Measurements from ENCODE around the gene EVPL.

EVPL gene

DNA sequence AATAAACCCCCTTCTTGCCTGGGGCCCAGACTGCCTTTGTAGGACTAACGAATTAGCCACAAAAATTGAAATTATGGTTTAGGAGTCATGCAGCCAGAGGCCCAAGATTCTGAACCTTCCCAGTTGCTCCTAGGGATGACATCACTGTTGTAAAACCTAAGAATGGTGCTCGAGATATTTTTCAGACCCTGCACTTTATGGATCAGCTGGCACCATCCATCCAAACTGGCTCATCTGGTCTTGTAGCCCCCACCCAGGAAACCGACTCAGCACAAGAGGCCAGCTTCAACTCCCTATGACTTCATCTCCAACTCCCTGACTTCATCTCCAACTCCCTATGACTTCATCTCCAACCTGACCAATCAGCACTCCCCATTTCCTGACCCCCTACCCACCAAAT, 10.9 kb upstream of the EVPL start:
- ChIA-PET POLR2A (no interaction called here), CTCF (interaction anchor here (0.9 to 2.2 kb wide), 4 partner anchors 17 to 38 kb away, joined by 3 to 6 read pairs (median 3); partner anchors contain the start of gene CDK3)
- DNase-seq (ENCODE audit: extremely low spot score), result no peak
- TF ChIP-seq, protein P1, sequence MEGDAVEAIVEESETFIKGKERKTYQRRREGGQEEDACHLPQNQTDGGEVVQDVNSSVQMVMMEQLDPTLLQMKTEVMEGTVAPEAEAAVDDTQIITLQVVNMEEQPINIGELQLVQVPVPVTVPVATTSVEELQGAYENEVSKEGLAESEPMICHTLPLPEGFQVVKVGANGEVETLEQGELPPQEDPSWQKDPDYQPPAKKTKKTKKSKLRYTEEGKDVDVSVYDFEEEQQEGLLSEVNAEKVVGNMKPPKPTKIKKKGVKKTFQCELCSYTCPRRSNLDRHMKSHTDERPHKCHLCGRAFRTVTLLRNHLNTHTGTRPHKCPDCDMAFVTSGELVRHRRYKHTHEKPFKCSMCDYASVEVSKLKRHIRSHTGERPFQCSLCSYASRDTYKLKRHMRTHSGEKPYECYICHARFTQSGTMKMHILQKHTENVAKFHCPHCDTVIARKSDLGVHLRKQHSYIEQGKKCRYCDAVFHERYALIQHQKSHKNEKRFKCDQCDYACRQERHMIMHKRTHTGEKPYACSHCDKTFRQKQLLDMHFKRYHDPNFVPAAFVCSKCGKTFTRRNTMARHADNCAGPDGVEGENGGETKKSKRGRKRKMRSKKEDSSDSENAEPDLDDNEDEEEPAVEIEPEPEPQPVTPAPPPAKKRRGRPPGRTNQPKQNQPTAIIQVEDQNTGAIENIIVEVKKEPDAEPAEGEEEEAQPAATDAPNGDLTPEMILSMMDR (IDR thresholded peaks at IDR 0.05; ENCODE audit: control extremely low read depth, extremely low read depth, low read depth, missing control alignments), result no peak

DNA sequence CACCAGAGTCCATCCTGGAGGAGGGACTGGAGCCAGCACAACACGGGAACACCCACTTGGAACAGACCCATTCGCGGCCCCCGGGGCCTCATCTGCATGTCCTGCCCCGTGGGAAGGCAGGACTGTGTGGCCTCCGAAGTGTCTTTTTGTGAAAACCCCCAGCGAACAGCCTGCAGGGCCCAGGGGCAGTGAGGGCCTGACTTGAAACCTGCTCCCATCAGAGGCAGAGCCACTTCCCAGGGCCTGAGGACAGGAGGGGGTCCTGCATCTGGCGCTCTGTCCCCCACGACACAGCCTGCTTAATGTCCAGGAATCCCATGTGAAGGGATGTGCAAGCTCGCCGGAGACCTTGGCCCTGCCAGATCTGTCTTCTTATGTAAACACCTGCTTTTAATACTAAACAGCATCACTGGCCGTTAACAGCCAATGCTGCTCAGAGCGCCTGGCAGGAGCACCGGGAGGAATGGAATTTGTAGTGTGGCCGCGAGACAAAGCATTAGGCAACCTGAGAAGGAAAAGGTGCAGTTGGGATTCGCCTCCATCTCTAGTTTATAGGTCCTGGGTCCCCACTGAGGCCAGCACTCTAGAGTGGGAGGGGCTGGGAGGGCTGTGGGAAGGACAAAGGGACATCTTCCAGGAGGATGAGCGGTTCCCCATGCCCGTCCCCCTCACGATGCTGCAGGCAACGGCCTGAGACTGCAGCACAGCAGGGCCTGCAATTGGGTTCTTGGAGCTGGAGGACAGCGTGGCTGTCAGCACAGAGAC, 9.6 kb upstream of the EVPL start:
- POLR2A ChIA-PET, result no interaction called here
- DNase-seq (ENCODE audit: extremely low spot score), result no peak
- CTCF ChIA-PET, result no interaction called here
- TF ChIP-seq, protein P1 (IDR thresholded peaks at IDR 0.05; ENCODE audit: control extremely low read depth, extremely low read depth, low read depth, missing control alignments), result no peak

DNA sequence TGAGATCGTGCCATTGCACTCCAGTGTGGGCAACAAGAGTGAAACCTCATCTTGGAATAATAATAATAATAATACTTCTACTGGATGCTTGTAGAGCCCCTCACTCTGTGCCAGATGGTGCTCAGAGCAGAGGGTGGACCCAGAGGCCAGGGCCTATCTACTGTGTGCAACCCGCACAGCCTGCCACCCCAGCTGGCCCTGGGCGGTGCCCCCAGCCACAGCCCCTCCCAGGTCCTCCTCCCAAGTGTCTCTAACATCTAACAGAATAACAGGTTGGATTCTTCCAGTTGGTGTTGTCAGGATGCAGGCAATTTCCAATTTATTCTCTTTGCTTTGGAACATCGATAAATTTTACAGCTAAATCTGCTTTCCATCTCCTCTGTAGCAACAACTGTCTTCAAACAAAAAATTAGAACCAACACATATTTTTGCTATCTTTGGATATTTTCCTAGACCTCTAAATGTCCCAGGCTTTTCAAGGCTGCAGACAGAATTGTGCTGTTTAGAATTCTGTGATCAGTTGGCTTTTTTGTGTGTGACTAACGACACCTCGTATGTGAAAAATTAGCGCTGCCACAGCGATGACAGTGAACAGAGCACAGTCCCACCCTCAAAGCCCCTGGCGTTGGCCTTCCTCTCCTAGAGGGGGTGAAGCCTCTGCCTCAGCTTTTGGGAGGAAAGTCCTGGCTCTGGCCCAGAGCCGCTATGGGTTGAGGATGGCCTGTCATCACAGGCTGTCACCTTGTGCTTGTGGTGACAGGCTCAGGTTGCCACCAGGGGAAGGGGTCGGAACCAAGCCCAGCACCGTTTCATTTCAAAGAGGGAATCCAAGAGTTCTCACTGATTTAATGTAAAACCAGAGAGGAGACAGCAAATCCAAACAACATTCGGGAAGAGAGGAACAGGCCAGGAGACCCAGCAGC, 7.6 kb upstream of the EVPL start:
- TF ChIP-seq, protein P1 (IDR thresholded peaks at IDR 0.05; ENCODE audit: control extremely low read depth, extremely low read depth, low read depth, missing control alignments), result no peak
- ChIA-PET CTCF (interaction anchor here (1.2 to 4.2 kb wide), 4 partner anchors 13 to 264 kb away, joined by 3 to 24 read pairs (median 3); no protein-coding TSS in a partner anchor), POLR2A (no interaction called here)
- no peak for DNase-seq (ENCODE audit: extremely low spot score)

DNA sequence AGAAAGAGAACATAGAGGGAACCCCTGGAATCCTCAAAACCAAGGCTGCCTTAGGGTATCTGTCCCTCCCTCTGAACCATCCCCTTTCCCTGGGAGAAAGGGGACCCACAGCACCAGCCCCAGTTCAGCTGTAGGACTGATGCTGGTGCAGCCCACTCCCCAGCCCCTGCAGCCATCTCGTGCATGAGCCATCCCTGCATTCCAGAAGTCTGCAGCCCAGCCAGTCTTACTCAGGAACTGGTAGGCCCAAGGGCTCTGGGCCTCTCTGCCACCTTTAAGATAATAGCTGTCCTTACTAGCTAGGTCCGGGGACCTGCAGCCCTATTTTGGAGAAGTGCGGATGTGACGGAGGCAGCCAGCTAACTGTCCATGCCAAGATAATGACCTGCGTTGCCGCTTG, 6.0 kb upstream of the EVPL start:
- POLR2A ChIA-PET, result no interaction called here
- DNase-seq (ENCODE audit: extremely low spot score), result no peak
- TF ChIP-seq, protein P1 (IDR thresholded peaks at IDR 0.05; ENCODE audit: control extremely low read depth, extremely low read depth, low read depth, missing control alignments), result no peak
- CTCF ChIA-PET, result interaction anchor here (0.8 to 4.2 kb wide), 7 partner anchors 9 to 266 kb away, joined by 3 to 24 read pairs (median 3); no protein-coding TSS in a partner anchor

DNA sequence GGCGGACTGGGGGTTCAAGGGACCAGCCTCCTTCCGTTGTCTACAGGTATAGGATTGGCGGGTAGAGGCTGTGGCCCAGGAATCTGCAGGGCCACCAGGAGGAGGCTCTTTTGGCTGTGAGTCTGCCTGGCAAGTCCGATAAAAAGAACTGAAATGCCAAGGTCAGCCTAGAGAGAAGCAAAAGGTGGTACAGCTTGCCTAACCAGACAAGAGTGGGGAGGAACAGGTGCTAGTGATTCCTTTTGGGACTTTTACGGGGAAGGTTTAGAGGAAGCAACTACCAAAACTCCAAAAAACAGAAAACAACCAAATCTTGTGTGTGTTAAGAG, 5.6 kb upstream of the EVPL start:
- ChIA-PET POLR2A (no interaction called here), CTCF (interaction anchor here (0.9 to 4.2 kb wide), 6 partner anchors 9 to 266 kb away, joined by 3 to 24 read pairs (median 3); no protein-coding TSS in a partner anchor)
- TF ChIP-seq, protein P1 (IDR thresholded peaks at IDR 0.05; ENCODE audit: control extremely low read depth, extremely low read depth, low read depth, missing control alignments), result no peak
- no peak for DNase-seq (ENCODE audit: extremely low spot score)

DNA sequence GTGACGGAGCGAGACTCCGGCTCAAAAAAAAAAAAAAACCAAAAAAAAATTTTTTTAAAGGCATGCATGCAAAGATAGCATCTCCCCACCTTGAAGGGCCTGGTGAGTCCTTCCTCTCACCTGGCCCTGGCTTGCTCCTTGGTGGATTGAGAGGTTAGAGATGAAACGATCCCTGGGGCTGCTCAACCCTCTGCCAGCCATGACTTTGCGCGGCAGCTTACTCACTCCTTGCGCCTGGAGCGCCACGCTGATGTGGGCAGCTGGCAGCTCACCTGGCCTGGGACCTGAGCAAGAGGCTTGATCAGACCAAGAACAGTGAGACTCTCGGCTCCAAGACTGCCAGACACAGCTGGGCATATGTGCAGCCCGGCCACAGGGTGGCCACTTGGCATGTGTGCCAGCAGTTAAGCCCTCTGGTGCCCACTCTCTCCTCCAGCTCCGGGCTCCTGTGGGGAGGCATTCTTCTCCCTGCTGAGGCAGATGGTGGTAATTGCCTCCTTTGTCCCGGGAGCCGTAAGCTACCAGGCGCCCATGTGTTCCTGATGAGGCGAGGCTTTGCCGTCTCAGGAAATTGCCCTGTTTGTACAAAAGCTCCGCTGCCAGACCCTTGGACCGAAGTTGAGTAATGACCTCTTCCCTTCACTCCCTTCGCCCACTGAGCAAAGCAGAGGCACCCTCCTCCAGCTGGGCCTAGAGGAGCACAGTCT, 5.1 kb upstream of the EVPL start:
- ChIA-PET POLR2A (no interaction called here), CTCF (interaction anchor here (0.9 to 4.2 kb wide), 6 partner anchors 10 to 271 kb away, joined by 3 to 24 read pairs (median 4); no protein-coding TSS in a partner anchor)

More for the DNA sequence above, 5.1 kb upstream of the EVPL start:
- TF ChIP-seq, protein P1 (IDR thresholded peaks at IDR 0.05; ENCODE audit: control extremely low read depth, extremely low read depth, low read depth, missing control alignments), result no peak
- DNase-seq (ENCODE audit: extremely low spot score), result no peak
